GM12878 (cell line): ENCODE data around the gene NAP1L1. TPM values are rescaled to one million over a fixed set of nuclear protein-coding genes. Genes with fewer than 3 reads are reported as not detected.

Experiments used
- ATAC-seq: fragments of 200-7000 bp; cut with Tn5 transposase; 3 replicates; pipeline ENCODE4 v1.9.1; 2020; ENCODE audit warnings: mild to moderate bottlenecking, moderate library complexity
- BruUV-seq: library from RNA; stranded (reverse); fragments of 400-500 nt; replicated peaks from 2 replicates; lab custom pipeline; 2021; lab: Mats Ljungman, UMichigan
- CTCF ChIA-PET: fragments of 300-600 bp; sonication (Branson Sonifier 250); formaldehyde crosslinking; extraction: SDS; loops from one replicate; lab custom pipeline; 2021; ENCODE audit warnings: inconsistent platforms; lab: Yijun Ruan, JAX
- POLR2A ChIA-PET: fragments of 350-600 bp; formaldehyde crosslinking; extraction: SDS; loops from one replicate; lab custom pipeline; 2021; ENCODE audit warnings: inconsistent platforms; lab: Charles Lee
- RAD21 ChIA-PET: fragments of 300-600 bp; sonication (Branson Sonifier 250); formaldehyde crosslinking; loops from one replicate; lab custom pipeline; 2023; ENCODE audit warnings: antibody characterized with exemption; ENCODE audit not compliant: unreplicated experiment; lab: Charles Lee
- SMC1A ChIA-PET: fragments of 300-600 bp; sonication (Branson Sonifier 250); formaldehyde crosslinking; loops from one replicate; lab custom pipeline; 2023; ENCODE audit not compliant: unreplicated experiment, uncharacterized antibody; lab: Charles Lee
- DNase-seq: peaks from one replicate; pipeline ENCODE4 v3.0.0-alpha.2; 2011; ENCODE audit warnings: low read depth, low spot score
- FAIRE-seq: peaks from 3 replicates; lab custom pipeline; 2011; peaks lifted over from hg19 to GRCh38; lab: Jason Lieb, UNC
- H2AFZ ChIP-seq: 2 replicates; pipeline ENCODE4 v1.6.0; 2011; ENCODE audit warnings: low read depth, low read length, control low read depth; ENCODE audit not compliant: control insufficient read depth
- H3K27ac ChIP-seq: 2 replicates; pipeline ENCODE4 v1.5.1; 2011; ENCODE audit warnings: control low read depth; ENCODE audit not compliant: control insufficient read depth, insufficient read depth
- H3K27me3 ChIP-seq, 2 experiments: replicated peaks in 1 of 2; 2 replicates each; pipeline versions ENCODE4 v1.6.0 to v1.6.1; 2011; ENCODE audit warnings: low read length in 1 of 2; ENCODE audit not compliant: control insufficient read depth in 2 of 2, insufficient read depth in 2 of 2
- H3K36me3 ChIP-seq, 2 experiments: 2 replicates each; pipeline ENCODE4 v1.5.1; 2011; ENCODE audit warnings: low read length in 1 of 2; ENCODE audit not compliant: control insufficient read depth in 2 of 2, insufficient read depth in 2 of 2
- H3K4me1 ChIP-seq: 2 replicates; pipeline ENCODE4 v1.6.1; 2011; ENCODE audit warnings: mild to moderate bottlenecking, low read length, moderate library complexity, mixed read lengths; ENCODE audit not compliant: control insufficient read depth, insufficient read depth
- H3K4me2 ChIP-seq: 2 replicates; pipeline ENCODE4 v1.6.0; 2011; ENCODE audit warnings: control low read depth; ENCODE audit not compliant: control insufficient read depth, insufficient read depth
- H3K4me3 ChIP-seq: fragments of 200-600 bp; sonication (generic); 2 replicates; pipeline ENCODE4 v1.5.1; 2016
- H3K79me2 ChIP-seq: 2 replicates; pipeline ENCODE4 v1.6.0; 2011; ENCODE audit warnings: low read length; ENCODE audit not compliant: control insufficient read depth, insufficient read depth
- H3K9ac ChIP-seq: 2 replicates; pipeline ENCODE4 v1.8.0; 2011; ENCODE audit warnings: low read length, control low read depth, mixed read lengths; ENCODE audit not compliant: control insufficient read depth, insufficient read depth
- H3K9me3 ChIP-seq: replicated peaks from 3 replicates; pipeline ENCODE4 v1.5.1; 2011; ENCODE audit warnings: mild to moderate bottlenecking, low read length; ENCODE audit not compliant: control insufficient read depth, insufficient read depth
- H4K20me1 ChIP-seq: 2 replicates; pipeline ENCODE4 v1.6.0; 2011; ENCODE audit not compliant: control insufficient read depth, insufficient read depth
- CBFB ChIP-seq: IDR thresholded peaks from 2 replicates; pipeline ENCODE4 v1.6.1; 2016; ENCODE audit warnings: antibody characterized with exemption, low read depth
- GATAD2B ChIP-seq: fragments of 450-650 bp; conservative IDR thresholded peaks from 2 replicates; pipeline ENCODE4 v1.6.1; 2017; ENCODE audit warnings: low read depth, mild to moderate bottlenecking, moderate library complexity
- JUND ChIP-seq: IDR thresholded peaks from 2 replicates; pipeline ENCODE4 v1.6.1; 2012; ENCODE audit warnings: low read depth, mild to moderate bottlenecking, low read length, improper control_type of control experiment, moderate library complexity
- POU2F2 ChIP-seq: IDR thresholded peaks from 3 replicates; pipeline ENCODE4 v1.6.1; 2011; ENCODE audit warnings: low read depth, mild to moderate bottlenecking, low read length, borderline replicate concordance
- USF1 ChIP-seq: IDR thresholded peaks from 2 replicates; pipeline ENCODE4 v1.6.1; 2011; ENCODE audit warnings: borderline replicate concordance, low read depth, mild to moderate bottlenecking, moderate library complexity, mixed read lengths, low read length; ENCODE audit not compliant: insufficient read depth; ENCODE audit errors: extremely low read length
- ZNF207 ChIP-seq: fragments of 450-650 bp; IDR thresholded peaks from 2 replicates; pipeline ENCODE4 v1.6.1; 2014; ENCODE audit warnings: antibody characterized with exemption, mild to moderate bottlenecking, borderline replicate concordance
- WGBS: methylation state at CpG from one replicate; pipeline ENCODE4 v1.1.6; 2016; ENCODE audit warnings: low lambda C conversion rate; ENCODE audit not compliant: insufficient replicate concordance, insufficient coverage; ENCODE audit errors: missing lambda C conversion rate; 5-methylcytosine and 5-hydroxymethylcytosine counted together
- in situ Hi-C: fragments of 300-500 bp; cut with MboI; formaldehyde crosslinking; loops from 9 replicates; pipeline ENCODE4 v1.14.3; 2018; ENCODE audit warnings: mixed read lengths
- intact Hi-C: fragments of 100-400 bp; cut with micrococcal nuclease; formaldehyde crosslinking; loops from one replicate; pipeline ENCODE4 v1.14.2; 2022; ENCODE audit not compliant: unreplicated experiment
- polyA plus RNA-seq, 11 experiments: library from polyadenylated mRNA; depleted of rRNA in 4 of 11; unstranded in 6 of 11; stranded (reverse) in 5 of 11; fragments of >200 nt; fragmentation: Nextera tagmentation in 4 of 11; fragmentation: Illumina TruSeq in 1 of 11; extraction: Ambion mirVana in 4 of 11; extraction: Trizol in 1 of 11; gene quantifications; 1 replicate in 1 of 11; 2 replicates in 10 of 11; pipeline versions ENCODE4 v1.2.1 to v1.2.3, GENCODE V29; 2011 to 2016; ENCODE audit warnings: inconsistent platforms in 2 of 11, missing spikeins in 2 of 11, low read depth in 1 of 11
- total RNA-seq, 4 experiments: library from RNA; depleted of rRNA in 3 of 4; stranded (reverse); fragments of >200 nt in 3 of 4; fragmentation: Illumina TruSeq in 1 of 4; extraction: Trizol in 1 of 4; gene quantifications; 2 replicates each; pipeline versions ENCODE4 v1.2.1 to v1.2.3, GENCODE V29; 2013 to 2021

NAP1L1 gene
- total and polyA plus RNA-seq, 10 of the 15 experiments (the other 5 are each of a cell fraction or from before 2014, with no cell fraction given): 256 to 1,036 (median 536) TPM

- H3K9me3 ChIP-seq: no peaks in the 10 kb centered on the region
- no peak overlapping the region for H3K4me2 ChIP-seq
- intact Hi-C loops (no loop called here), in situ Hi-C loops (no loop called here)
- no peak overlapping the region for H2AFZ ChIP-seq
- ATAC-seq (no peak), DNase-seq (no peak), FAIRE-seq (no peak)
- H3K27me3 ChIP-seq: no peaks in the 10 kb centered on the region
- TF ChIP-seq CBFB (no peak), USF1 (no peak), POU2F2 (no peak), GATAD2B (no peak), JUND (no peak), ZNF207 (no peak)
- H3K9ac ChIP-seq: no peak overlapping the region
- H3K4me1 ChIP-seq: no peaks in the 10 kb centered on the region
- POLR2A ChIA-PET: interaction anchor here (0.5 to 1.4 kb wide), 3 partner anchors 11 to 435 kb away, joined by 3 to 4 read pairs (median 3); no protein-coding TSS in a partner anchor
- BruUV-seq: no TSS peak
- RAD21 ChIA-PET: no interaction called here
- H3K79me2 ChIP-seq: no peaks in the 10 kb centered on the region
- no peaks in the 10 kb centered on the region for H3K36me3 ChIP-seq
- no peaks in the 10 kb centered on the region for H4K20me1 ChIP-seq
- CTCF ChIA-PET: no interaction called here
- H3K4me3 ChIP-seq: no peak overlapping the region
- SMC1A ChIA-PET: interaction anchor here (0.8 to 1.8 kb wide), 3 partner anchors 11 to 26 kb away, joined by 3 to 4 read pairs (median 3); no protein-coding TSS in a partner anchor
- 25% methylated on average over 4 of the region's 4 CpGs for WGBS
- H3K27ac ChIP-seq: no peak overlapping the region
Observed at GRCh38 chr12:75998292-75999063, 86.0 kb downstream of the NAP1L1 start.
